IPS-NIHi7 (cell line): Measurements from ENCODE around the gene MAP4K4.
A peak's percentile ranks its signal among the peaks of the same experiment; 100 is the strongest.

Experiments
- DNase-seq: peaks from one replicate; pipeline ENCODE4 v3.0.0; 2012; ENCODE audit warnings: mixed read lengths; ENCODE audit errors: extremely low spot score

The MAP4K4 gene

GRCh38 chr2:101812226-101812625 lies 114.7 kb downstream of the MAP4K4 start:
- no peak for DNase-seq

GRCh38 chr2:101814752-101815151 lies 117.2 kb downstream of the MAP4K4 start:
- no peak for DNase-seq

GRCh38 chr2:101815154-101815553 lies 117.6 kb downstream of the MAP4K4 start:
- no peak for DNase-seq

GRCh38 chr2:101815739-101816391 lies 118.4 kb downstream of the MAP4K4 start:
- DNase-seq: peak; percentile 18

- no peak for DNase-seq
These were observed 119.1 kb downstream of the MAP4K4 start for GRCh38 chr2:101816598-101816997.

GRCh38 chr2:101817481-101817880 lies 120.0 kb downstream of the MAP4K4 start:
- DNase-seq: no peak

- no peak for DNase-seq
These were observed 121.3 kb downstream of the MAP4K4 start for GRCh38 chr2:101818531-101819451.

- no peak for DNase-seq
These were observed 123.0 kb downstream of the MAP4K4 start for GRCh38 chr2:101820519-101820918.

GRCh38 chr2:101821059-101821805 lies 123.7 kb downstream of the MAP4K4 start:
- no peak for DNase-seq

GRCh38 chr2:101821828-101822458 lies 124.4 kb downstream of the MAP4K4 start:
- no peak for DNase-seq

- peak; percentile 65 for DNase-seq
These were observed 125.9 kb downstream of the MAP4K4 start for GRCh38 chr2:101823347-101823791.

GRCh38 chr2:101823859-101824258 lies 126.4 kb downstream of the MAP4K4 start:
- no peak for DNase-seq

GRCh38 chr2:101826716-101827115 lies 129.2 kb downstream of the MAP4K4 start:
- DNase-seq: no peak

GRCh38 chr2:101827246-101827645 lies 129.7 kb downstream of the MAP4K4 start:
- DNase-seq: peak; percentile 18

- no peak for DNase-seq
These were observed 130.8 kb downstream of the MAP4K4 start for GRCh38 chr2:101828257-101828656.

- DNase-seq: no peak
These were observed 131.3 kb downstream of the MAP4K4 start for GRCh38 chr2:101828673-101829334.

- no peak for DNase-seq
These were observed 131.9 kb downstream of the MAP4K4 start for GRCh38 chr2:101829429-101829828.

GRCh38 chr2:101830146-101830545 lies 132.6 kb downstream of the MAP4K4 start:
- no peak for DNase-seq

- no peak for DNase-seq
These were observed 133.0 kb downstream of the MAP4K4 start for GRCh38 chr2:101830555-101830954.

GRCh38 chr2:101831351-101831865 lies 133.9 kb downstream of the MAP4K4 start:
- DNase-seq: peak; percentile 72

- DNase-seq: no peak
These were observed 134.6 kb downstream of the MAP4K4 start for GRCh38 chr2:101832114-101832513.
